Smooth muscle cell (in vitro differentiated cells): Measurements from ENCODE around the gene POFUT2. TPM values are rescaled to one million over a fixed set of nuclear protein-coding genes. Genes with fewer than 3 reads are reported as not detected.

Experiments
- DNase-seq: peaks from one replicate; lab custom pipeline; 2025; ENCODE audit not compliant: unreplicated experiment; lab: John Stamatoyannopoulos, UW
- H2AFZ ChIP-seq: fragments of 200-600 bp; sonication (generic); 2 replicates; pipeline ENCODE4 v1.6.0; 2016; ENCODE audit warnings: antibody characterized with exemption, low read depth, mild to moderate bottlenecking
- H3F3A ChIP-seq: fragments of 200-600 bp; sonication (generic); 2 replicates; pipeline ENCODE4 v1.6.0; 2017; ENCODE audit warnings: antibody characterized with exemption, low read depth
- H3K27ac ChIP-seq: fragments of 200-600 bp; sonication (generic); 2 replicates; pipeline ENCODE4 v1.5.1; 2016; ENCODE audit warnings: low read depth, mild to moderate bottlenecking
- H3K27me3 ChIP-seq: fragments of 200-600 bp; sonication (generic); 2 replicates; pipeline ENCODE4 v1.6.1; 2016; ENCODE audit warnings: low read depth, mild to moderate bottlenecking
- H3K36me3 ChIP-seq: fragments of 200-600 bp; sonication (generic); 2 replicates; pipeline ENCODE4 v1.5.1; 2016; ENCODE audit warnings: low read depth
- H3K4me1 ChIP-seq: fragments of 200-600 bp; sonication (generic); 2 replicates; pipeline ENCODE4 v1.5.1; 2016; ENCODE audit warnings: low read depth
- H3K4me2 ChIP-seq: fragments of 200-600 bp; sonication (generic); 2 replicates; pipeline ENCODE4 v1.6.0; 2016; ENCODE audit warnings: mild to moderate bottlenecking
- H3K4me3 ChIP-seq: fragments of 200-600 bp; sonication (generic); 2 replicates; pipeline ENCODE4 v1.5.1; 2016; ENCODE audit warnings: mild to moderate bottlenecking
- H3K79me2 ChIP-seq: fragments of 200-600 bp; sonication (generic); 2 replicates; pipeline ENCODE4 v1.6.0; 2016; ENCODE audit warnings: low read depth, mild to moderate bottlenecking
- H3K9ac ChIP-seq: fragments of 200-600 bp; sonication (generic); 2 replicates; pipeline ENCODE4 v1.6.0; 2016; ENCODE audit warnings: low read depth
- H3K9me3 ChIP-seq: fragments of 200-600 bp; sonication (generic); replicated peaks from 2 replicates; pipeline ENCODE4 v1.5.1; 2016; ENCODE audit warnings: low read depth
- H4K20me1 ChIP-seq: fragments of 200-600 bp; sonication (generic); 2 replicates; pipeline ENCODE4 v1.6.0; 2016; ENCODE audit warnings: low read depth
- WGBS: methylation state at CpG from one replicate; pipeline ENCODE4 v1.1.7; 2016; ENCODE audit warnings: low lambda C conversion rate; 5-methylcytosine and 5-hydroxymethylcytosine counted together
- polyA plus RNA-seq: library from polyadenylated mRNA; unstranded; fragments of >200 nt; fragmentation: Nextera tagmentation; extraction: Ambion mirVana; gene quantifications from 2 replicates; pipeline ENCODE4 v1.2.1, GENCODE V29; 2016
- total RNA-seq: library from RNA; depleted of rRNA; stranded (reverse); fragments of >200 nt; gene quantifications from 2 replicates; pipeline ENCODE4 v1.2.3, GENCODE V29; 2014
- TF ChIP-seq, protein P1 (sequence below): fragments of 200-600 bp; sonication (generic); IDR thresholded peaks from 2 replicates; pipeline ENCODE4 v1.5.1; 2017; ENCODE audit warnings: borderline replicate concordance, mild to moderate bottlenecking, antibody characterized with exemption; ENCODE audit not compliant: insufficient read depth, poor library complexity, severe bottlenecking

POFUT2 gene
- total and polyA plus RNA-seq, 2 experiments from 2014 or later, result 32.1 to 70.0 TPM

DNA sequence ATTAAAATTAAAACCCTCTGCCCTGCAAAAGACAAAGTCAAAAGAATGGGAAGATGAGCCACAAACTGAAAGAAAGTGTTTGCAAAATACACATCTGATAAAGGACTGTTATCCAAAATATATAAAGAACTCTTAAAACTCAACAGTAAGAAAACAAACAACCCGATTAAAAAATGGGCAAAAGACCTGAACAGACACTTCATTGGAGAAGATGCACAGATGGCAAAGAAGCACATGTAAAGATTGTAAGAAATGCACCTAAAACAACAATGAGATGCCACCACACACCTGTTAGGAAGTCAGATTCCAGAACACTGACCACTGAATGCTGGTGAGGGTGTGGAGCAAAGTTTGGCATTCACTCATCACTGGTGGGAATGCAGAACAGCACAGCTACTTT is 24.6 kb upstream of the POFUT2 start:
- no peak overlapping the region for H3K4me2 ChIP-seq
- H2AFZ ChIP-seq, result no peak overlapping the region
- TF ChIP-seq, protein P1, sequence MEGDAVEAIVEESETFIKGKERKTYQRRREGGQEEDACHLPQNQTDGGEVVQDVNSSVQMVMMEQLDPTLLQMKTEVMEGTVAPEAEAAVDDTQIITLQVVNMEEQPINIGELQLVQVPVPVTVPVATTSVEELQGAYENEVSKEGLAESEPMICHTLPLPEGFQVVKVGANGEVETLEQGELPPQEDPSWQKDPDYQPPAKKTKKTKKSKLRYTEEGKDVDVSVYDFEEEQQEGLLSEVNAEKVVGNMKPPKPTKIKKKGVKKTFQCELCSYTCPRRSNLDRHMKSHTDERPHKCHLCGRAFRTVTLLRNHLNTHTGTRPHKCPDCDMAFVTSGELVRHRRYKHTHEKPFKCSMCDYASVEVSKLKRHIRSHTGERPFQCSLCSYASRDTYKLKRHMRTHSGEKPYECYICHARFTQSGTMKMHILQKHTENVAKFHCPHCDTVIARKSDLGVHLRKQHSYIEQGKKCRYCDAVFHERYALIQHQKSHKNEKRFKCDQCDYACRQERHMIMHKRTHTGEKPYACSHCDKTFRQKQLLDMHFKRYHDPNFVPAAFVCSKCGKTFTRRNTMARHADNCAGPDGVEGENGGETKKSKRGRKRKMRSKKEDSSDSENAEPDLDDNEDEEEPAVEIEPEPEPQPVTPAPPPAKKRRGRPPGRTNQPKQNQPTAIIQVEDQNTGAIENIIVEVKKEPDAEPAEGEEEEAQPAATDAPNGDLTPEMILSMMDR, result no peak
- H3K9me3 ChIP-seq, result no peaks in the 10 kb centered on the region
- no peaks in the 10 kb centered on the region for H3K36me3 ChIP-seq
- H3K9ac ChIP-seq, result no peak overlapping the region
- H3K4me1 ChIP-seq, result peaks cover 11% of the 10 kb centered on the region
- H3K79me2 ChIP-seq, result no peaks in the 10 kb centered on the region
- no peak overlapping the region for H3K27ac ChIP-seq
- no peaks in the 10 kb centered on the region for H4K20me1 ChIP-seq
- WGBS, result 100% methylated on average over 1 of the region's 1 CpG
- DNase-seq, result no peak
- H3K4me3 ChIP-seq, result no peak overlapping the region
- no peaks in the 10 kb centered on the region for H3K27me3 ChIP-seq
- peaks cover 11% of the 10 kb centered on the region for H3F3A ChIP-seq

DNA sequence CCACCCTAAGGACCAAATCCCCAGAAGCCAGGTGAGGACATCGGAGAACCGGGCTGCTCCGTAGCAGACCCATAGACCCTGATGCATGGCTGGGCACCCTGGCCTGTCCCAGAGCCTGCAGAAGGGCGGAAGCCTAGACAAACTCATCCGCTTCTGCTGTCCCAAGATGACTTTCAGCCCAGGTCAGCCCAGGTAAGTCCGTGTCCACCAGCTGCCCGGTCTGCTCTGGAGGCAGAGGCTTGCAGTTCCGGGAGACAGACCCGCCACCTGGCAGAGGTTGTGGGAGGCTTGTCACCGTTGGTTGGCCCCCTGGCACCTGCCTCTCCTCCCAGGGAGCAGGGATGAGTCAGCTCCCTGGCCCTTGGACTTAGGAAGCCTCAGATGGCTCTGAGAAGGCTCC is 22.8 kb upstream of the POFUT2 start:
- TF ChIP-seq, protein P1, result no peak
- Histone ChIP-seq H3K36me3 (no peaks in the 10 kb centered on the region), H3K4me3 (no peak overlapping the region), H2AFZ (no peak overlapping the region), H3F3A (peaks cover 11% of the 10 kb centered on the region), H3K4me1 (peaks cover 19% of the 10 kb centered on the region), H3K79me2 (no peaks in the 10 kb centered on the region), H3K9ac (no peak overlapping the region), H3K4me2 (no peak overlapping the region), H3K27me3 (no peaks in the 10 kb centered on the region), H4K20me1 (no peaks in the 10 kb centered on the region), H3K9me3 (no peaks in the 10 kb centered on the region), H3K27ac (no peak overlapping the region)
- DNase-seq, result no peak
- WGBS, result 91% methylated on average over 10 of the region's 10 CpGs

DNA sequence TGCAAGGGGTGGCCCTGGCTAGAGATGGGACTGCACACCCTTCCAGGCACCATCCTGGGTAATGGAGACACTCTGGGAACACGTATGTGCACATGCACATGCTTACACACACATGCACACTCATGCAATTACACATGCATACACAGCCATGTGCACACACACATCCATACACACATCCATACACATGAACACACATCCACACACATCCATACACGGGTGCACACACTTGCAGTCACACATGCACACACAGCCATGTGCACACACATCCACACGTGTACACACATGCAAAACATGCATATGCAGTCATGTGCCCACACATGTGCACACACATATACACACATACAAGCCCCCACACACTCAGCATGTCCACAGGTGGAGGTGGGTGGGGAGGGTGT is 22.3 kb upstream of the POFUT2 start:
- Histone ChIP-seq H3K79me2 (no peaks in the 10 kb centered on the region), H2AFZ (no peak overlapping the region), H3K36me3 (no peaks in the 10 kb centered on the region), H3K9me3 (no peaks in the 10 kb centered on the region), H3K9ac (no peak overlapping the region), H3K4me3 (no peak overlapping the region), H4K20me1 (no peaks in the 10 kb centered on the region), H3F3A (peaks cover 11% of the 10 kb centered on the region), H3K27ac (no peak overlapping the region), H3K4me2 (no peak overlapping the region), H3K27me3 (no peaks in the 10 kb centered on the region), H3K4me1 (peaks cover 19% of the 10 kb centered on the region)
- no peak for DNase-seq
- TF ChIP-seq, protein P1, result no peak
- WGBS, result 90% methylated on average over 3 of the region's 3 CpGs
